Measurements from ENCODE around the gene RPH3AL. TPM values are rescaled to one million over a fixed set of nuclear protein-coding genes. Genes with fewer than 3 reads are reported as not detected.

The RPH3AL gene
- total and polyA plus RNA-seq, 2 of the 8 experiments (the other 6 are each of a cell fraction or from before 2014, with no cell fraction given) = 5.6 to 5.8 TPM

DNA sequence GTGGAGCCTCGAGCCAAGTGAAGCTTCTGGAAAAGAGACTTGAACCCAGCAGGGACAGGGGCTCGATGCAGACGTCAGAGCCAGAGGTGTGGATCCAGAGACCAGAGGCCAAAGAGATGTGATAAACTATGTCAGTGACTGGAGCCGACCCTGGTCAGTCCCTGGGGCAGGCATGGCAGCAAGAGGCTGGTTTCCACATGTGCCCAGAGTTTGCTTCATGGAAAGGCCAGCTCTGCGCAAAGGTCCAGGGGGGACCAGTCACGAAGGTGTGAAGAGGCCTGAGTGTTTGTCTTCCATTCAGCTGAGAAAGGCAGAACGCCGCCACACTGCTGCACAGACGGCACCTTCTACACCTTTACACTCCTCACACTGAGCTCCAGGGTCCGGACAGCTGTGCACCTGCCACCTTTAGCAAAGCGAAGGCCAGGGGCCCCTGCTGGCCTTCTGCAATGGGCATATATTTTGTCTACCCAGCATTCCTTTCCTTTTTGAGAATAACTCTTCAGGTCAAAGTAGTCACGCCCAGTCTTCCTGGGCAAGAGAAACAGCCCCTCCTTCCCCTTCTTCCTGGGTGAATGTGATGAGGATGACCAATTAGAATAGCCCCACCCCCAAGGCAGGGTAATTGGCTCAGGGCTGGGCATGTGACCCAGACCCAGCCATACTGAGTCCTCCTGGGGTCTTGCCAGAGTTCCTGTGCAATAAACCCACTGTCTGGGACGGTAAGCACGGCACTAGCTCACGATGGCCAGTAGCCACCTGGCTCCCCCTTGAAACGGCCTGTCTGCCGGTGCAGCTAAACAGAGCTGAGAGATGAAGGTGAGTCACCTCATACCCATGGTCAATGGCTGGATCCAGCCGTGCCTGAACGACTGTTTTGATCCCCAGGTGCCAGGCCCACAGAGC, 2.3 kb upstream of the RPH3AL start (continued):
- no peak for TF ChIP-seq TBP (IDR thresholded peaks at IDR 0.05; ENCODE audit: low read depth, low read length)
- no peak for TF ChIP-seq YY1 (IDR thresholded peaks at IDR 0.05; ENCODE audit: low read depth, low read length)
- TF ChIP-seq BRCA1 (IDR thresholded peaks at IDR 0.05; ENCODE audit: low read depth, low read length) = no peak

Measured in H1 (cell line).